C4-2B (cell line): ENCODE data around the gene CDKAL1.

Source experiments
- CTCF ChIP-seq: fragments of 450-650 bp; conservative IDR thresholded peaks from 2 replicates; pipeline ENCODE4 v1.5.1; 2017; ENCODE audit warnings: mild to moderate bottlenecking
- ZFX ChIP-seq: fragments of 450-650 bp; IDR thresholded peaks from 2 replicates; pipeline ENCODE4 v1.6.1; 2017

GRCh38 chr6:21045135-21045700 lies 511.0 kb downstream of the CDKAL1 start:
- TF ChIP-seq CTCF = no peak
- no peak for TF ChIP-seq ZFX
